ENCODE results near the gene ELSPBP1.
"Not testable (repeated sequence)": the region's sequence is repeated elsewhere in the genome, so short reads cannot be mapped to it uniquely, and the experiment has no call there.

The ELSPBP1 gene

DNA sequence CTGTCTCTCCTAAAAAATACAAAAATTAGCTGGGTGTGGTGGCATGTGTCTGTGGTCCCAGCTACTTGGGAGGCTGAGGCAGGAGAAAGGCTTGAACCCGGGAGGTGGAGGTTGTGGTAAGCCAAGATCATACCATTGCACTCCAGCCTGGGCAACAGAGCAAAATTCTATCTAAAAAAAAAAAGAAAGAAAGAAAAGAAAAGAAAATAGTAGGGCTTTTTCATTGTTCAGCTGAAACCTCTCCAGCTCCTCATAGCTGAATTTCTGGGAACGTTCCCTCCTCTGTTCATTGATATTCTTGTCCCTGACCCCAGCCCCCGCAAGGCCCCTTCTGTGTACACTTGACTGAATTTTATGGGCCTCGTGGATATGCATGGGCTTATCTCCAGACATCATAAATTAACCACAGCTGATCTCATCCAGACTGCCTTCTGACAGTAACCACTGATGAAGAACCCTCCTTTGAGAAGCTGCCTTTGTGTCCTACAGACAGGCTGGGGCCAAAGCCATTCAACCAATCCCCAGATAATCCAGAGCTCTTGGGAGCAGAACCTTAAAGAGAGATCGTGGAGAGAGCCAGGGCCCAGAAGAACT is at the start of gene ELSPBP1:
ELSPBP1 (plus strand) TSS at position 424 of the 594 bp plus-strand sequence. CDS start 14,036 bp downstream, outside the sequence.
- Histone ChIP-seq H3K9ac (ENCODE audit: low read length) (no peak within 1 kb of the TSS), H3K9me3 (ENCODE audit: insufficient read depth, low read length) (no peaks in the 10 kb centered on the region), H3K4me3 (ENCODE audit: insufficient read depth, low read length, poor library complexity, severe bottlenecking) (no peak within 1 kb of the TSS), H3K79me2 (ENCODE audit: insufficient read depth, low read length) (no peaks in the 10 kb centered on the region), H4K20me1 (ENCODE audit: low read depth, low read length) (no peaks in the 10 kb centered on the region), H3K9me2 (replicated peaks; ENCODE audit: insufficient read depth, low read length) (no peaks in the 10 kb centered on the region), H3K27ac (ENCODE audit: low read depth, low read length) (no peak within 1 kb of the TSS), H3K36me3 (ENCODE audit: low read length) (no peaks in the 10 kb centered on the region), H3K4me2 (ENCODE audit: low read depth, low read length, poor library complexity, severe bottlenecking) (no peak within 1 kb of the TSS), H3K27me3 (ENCODE audit: low read length) (no peaks in the 10 kb centered on the region), H2AFZ (ENCODE audit: low read depth, low read length, severe bottlenecking) (no peak within 1 kb of the TSS), H3F3A (ENCODE audit: insufficient read depth) (no peaks in the 10 kb centered on the region)
- TF ChIP-seq, protein P1, sequence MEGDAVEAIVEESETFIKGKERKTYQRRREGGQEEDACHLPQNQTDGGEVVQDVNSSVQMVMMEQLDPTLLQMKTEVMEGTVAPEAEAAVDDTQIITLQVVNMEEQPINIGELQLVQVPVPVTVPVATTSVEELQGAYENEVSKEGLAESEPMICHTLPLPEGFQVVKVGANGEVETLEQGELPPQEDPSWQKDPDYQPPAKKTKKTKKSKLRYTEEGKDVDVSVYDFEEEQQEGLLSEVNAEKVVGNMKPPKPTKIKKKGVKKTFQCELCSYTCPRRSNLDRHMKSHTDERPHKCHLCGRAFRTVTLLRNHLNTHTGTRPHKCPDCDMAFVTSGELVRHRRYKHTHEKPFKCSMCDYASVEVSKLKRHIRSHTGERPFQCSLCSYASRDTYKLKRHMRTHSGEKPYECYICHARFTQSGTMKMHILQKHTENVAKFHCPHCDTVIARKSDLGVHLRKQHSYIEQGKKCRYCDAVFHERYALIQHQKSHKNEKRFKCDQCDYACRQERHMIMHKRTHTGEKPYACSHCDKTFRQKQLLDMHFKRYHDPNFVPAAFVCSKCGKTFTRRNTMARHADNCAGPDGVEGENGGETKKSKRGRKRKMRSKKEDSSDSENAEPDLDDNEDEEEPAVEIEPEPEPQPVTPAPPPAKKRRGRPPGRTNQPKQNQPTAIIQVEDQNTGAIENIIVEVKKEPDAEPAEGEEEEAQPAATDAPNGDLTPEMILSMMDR (IDR thresholded peaks at IDR 0.05; ENCODE audit: insufficient read depth, low read length, poor library complexity, severe bottlenecking): no peak

DNA sequence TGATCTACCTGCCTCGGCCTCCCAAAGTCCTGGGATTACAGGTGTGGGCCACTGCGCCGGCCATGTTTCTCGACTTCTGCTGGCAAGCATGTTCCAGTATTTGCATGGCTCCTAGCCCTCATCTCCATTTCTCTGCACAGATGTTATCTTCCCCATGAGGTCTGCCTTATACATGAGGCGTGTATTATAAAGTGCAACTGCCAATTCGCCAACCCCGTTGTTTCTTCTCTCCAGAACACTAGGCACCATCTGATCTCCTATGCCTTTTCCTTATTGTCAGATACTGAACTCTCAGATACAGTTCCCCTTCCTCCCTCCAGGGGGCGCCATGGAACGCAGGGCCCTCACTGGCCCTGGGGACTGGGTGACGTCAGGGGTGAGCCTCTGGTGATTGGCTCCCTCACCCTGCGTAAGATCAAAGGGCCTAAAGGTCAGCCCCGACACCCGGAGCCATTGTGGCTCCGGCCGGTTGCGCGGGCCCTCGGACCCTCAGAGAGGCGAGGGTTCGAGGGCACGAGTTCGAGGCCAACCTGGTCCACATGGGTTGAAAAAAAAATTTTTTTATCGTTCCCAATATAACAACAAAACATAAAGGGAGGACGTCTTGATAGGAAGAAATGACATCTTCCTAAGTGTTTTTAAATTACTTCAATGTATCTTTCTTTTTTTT is 44.4 kb upstream of the ELSPBP1 start:
- not testable (repeated sequence) for H3F3A ChIP-seq (ENCODE audit: insufficient read depth); H3K36me3 ChIP-seq (ENCODE audit: low read length); H3K9ac ChIP-seq (ENCODE audit: low read length); H4K20me1 ChIP-seq (ENCODE audit: low read depth, low read length); H3K4me3 ChIP-seq (ENCODE audit: insufficient read depth, low read length, poor library complexity, severe bottlenecking); H3K79me2 ChIP-seq (ENCODE audit: insufficient read depth, low read length); H3K9me2 ChIP-seq (replicated peaks; ENCODE audit: insufficient read depth, low read length); H3K27ac ChIP-seq (ENCODE audit: low read depth, low read length); H3K27me3 ChIP-seq (ENCODE audit: low read length); H2AFZ ChIP-seq (ENCODE audit: low read depth, low read length, severe bottlenecking); H3K9me3 ChIP-seq (ENCODE audit: insufficient read depth, low read length); H3K4me2 ChIP-seq (ENCODE audit: low read depth, low read length, poor library complexity, severe bottlenecking)

- H3F3A ChIP-seq (ENCODE audit: insufficient read depth); H3K36me3 ChIP-seq (ENCODE audit: low read length); H3K27ac ChIP-seq (ENCODE audit: low read depth, low read length); H3K9ac ChIP-seq (ENCODE audit: low read length); H4K20me1 ChIP-seq (ENCODE audit: low read depth, low read length); H3K4me3 ChIP-seq (ENCODE audit: insufficient read depth, low read length, poor library complexity, severe bottlenecking); H3K4me2 ChIP-seq (ENCODE audit: low read depth, low read length, poor library complexity, severe bottlenecking); H3K27me3 ChIP-seq (ENCODE audit: low read length); H3K79me2 ChIP-seq (ENCODE audit: insufficient read depth, low read length); H3K9me2 ChIP-seq (replicated peaks; ENCODE audit: insufficient read depth, low read length); H2AFZ ChIP-seq (ENCODE audit: low read depth, low read length, severe bottlenecking); H3K9me3 ChIP-seq (ENCODE audit: insufficient read depth, low read length): not testable (repeated sequence)
Observed at GRCh38 chr19:47952132-47952531, 42.3 kb upstream of the ELSPBP1 start.

DNA sequence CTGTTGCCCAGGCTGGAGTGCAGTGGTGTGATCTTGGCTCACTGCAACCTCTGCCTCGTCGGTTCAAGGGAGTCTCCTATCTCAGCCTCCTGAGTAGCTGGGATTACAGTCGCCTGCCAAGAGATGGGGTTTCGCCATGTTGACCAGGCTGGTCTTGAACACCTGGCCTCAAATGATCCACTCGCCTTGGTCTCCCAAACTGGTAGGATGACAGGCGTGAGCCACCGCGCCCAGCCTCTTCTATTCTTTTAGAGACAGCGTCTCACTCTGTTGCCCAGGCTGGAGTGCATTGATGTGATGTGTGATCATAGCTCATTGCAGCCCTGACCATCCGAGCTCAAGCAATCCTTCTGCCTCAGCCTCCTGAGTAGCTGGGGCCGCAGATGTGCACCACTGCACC is 38.5 kb upstream of the ELSPBP1 start:
- H3K9ac ChIP-seq (ENCODE audit: low read length); H3K27me3 ChIP-seq (ENCODE audit: low read length): not testable (repeated sequence)

DNA sequence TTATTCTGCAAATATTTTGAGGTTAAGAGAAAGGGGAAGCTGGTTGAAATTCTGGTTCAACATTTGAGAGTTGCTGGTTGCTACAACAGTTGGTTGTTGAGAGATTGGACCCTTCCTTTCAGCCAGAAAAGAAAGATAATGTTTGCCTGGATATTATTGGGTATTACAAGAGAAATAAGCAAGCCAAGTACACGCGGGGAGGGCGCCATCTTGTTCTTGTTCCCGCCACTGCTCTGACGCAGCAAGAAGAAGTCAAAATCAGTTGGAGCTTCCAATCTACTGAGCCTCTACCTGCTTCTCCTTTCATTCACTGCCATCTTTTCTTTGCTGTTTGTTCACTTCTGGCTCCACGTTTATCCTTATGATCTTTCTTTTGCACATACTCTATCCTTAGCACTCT is 20.9 kb upstream of the ELSPBP1 start:
- no peaks in the 10 kb centered on the region for H3K36me3 ChIP-seq (ENCODE audit: low read length)
- no peaks in the 10 kb centered on the region for H4K20me1 ChIP-seq (ENCODE audit: low read depth, low read length)
- H3F3A ChIP-seq (ENCODE audit: insufficient read depth): no peaks in the 10 kb centered on the region
- H3K4me3 ChIP-seq (ENCODE audit: insufficient read depth, low read length, poor library complexity, severe bottlenecking): no peak overlapping the region
- H3K4me2 ChIP-seq (ENCODE audit: low read depth, low read length, poor library complexity, severe bottlenecking): no peak overlapping the region
- no peak overlapping the region for H2AFZ ChIP-seq (ENCODE audit: low read depth, low read length, severe bottlenecking)
- no peaks in the 10 kb centered on the region for H3K9me2 ChIP-seq (replicated peaks; ENCODE audit: insufficient read depth, low read length)
- TF ChIP-seq, protein P1 (IDR thresholded peaks at IDR 0.05; ENCODE audit: insufficient read depth, low read length, poor library complexity, severe bottlenecking): no peak
- no peak for TF ChIP-seq EZH2phosphoT487 (conservative IDR thresholded peaks at IDR 0.05; ENCODE audit: low read length)
- no peak overlapping the region for H3K9ac ChIP-seq (ENCODE audit: low read length)
- H3K9me3 ChIP-seq (ENCODE audit: insufficient read depth, low read length): no peaks in the 10 kb centered on the region
- no peaks in the 10 kb centered on the region for H3K79me2 ChIP-seq (ENCODE audit: insufficient read depth, low read length)
- no peaks in the 10 kb centered on the region for H3K27me3 ChIP-seq (ENCODE audit: low read length)
- no peak overlapping the region for H3K27ac ChIP-seq (ENCODE audit: low read depth, low read length)

More for the DNA sequence above, 38.5 kb upstream of the ELSPBP1 start:
- H3K36me3 ChIP-seq (ENCODE audit: low read length); H3K79me2 ChIP-seq (ENCODE audit: insufficient read depth, low read length); H3K4me3 ChIP-seq (ENCODE audit: insufficient read depth, low read length, poor library complexity, severe bottlenecking); H3F3A ChIP-seq (ENCODE audit: insufficient read depth); H2AFZ ChIP-seq (ENCODE audit: low read depth, low read length, severe bottlenecking); H3K9me2 ChIP-seq (replicated peaks; ENCODE audit: insufficient read depth, low read length); H3K4me2 ChIP-seq (ENCODE audit: low read depth, low read length, poor library complexity, severe bottlenecking); H3K27ac ChIP-seq (ENCODE audit: low read depth, low read length); H4K20me1 ChIP-seq (ENCODE audit: low read depth, low read length); H3K9me3 ChIP-seq (ENCODE audit: insufficient read depth, low read length): not testable (repeated sequence)

Measured in SU-DHL-6 (cell line).